HG03442 (cell line): Measurements from ENCODE around the gene EPHB3.

Source experiments
- ATAC-seq: cut with Tn5 transposase; IDR thresholded peaks from one replicate; pipeline ENCODE4 v1.9.1; 2021; ENCODE audit warnings: mild to moderate bottlenecking, moderate library complexity; ENCODE audit not compliant: unreplicated experiment

The EPHB3 gene

GRCh38 chr3:184561061-184561912, at the start of gene EPHB3:
TSS of gene EPHB3 (plus strand) at chr3:184561785. CDS start at chr3:184562236, 451 bp downstream.
- ATAC-seq, result peak; percentile 84

GRCh38 chr3:184512621-184513020, 49.0 kb upstream of the EPHB3 start:
- no peak for ATAC-seq

GRCh38 chr3:184513276-184514170, 48.1 kb upstream of the EPHB3 start:
- peak; percentile 71 for ATAC-seq

- no peak for ATAC-seq
Observed at GRCh38 chr3:184514171-184514490, 47.5 kb upstream of the EPHB3 start.

GRCh38 chr3:184523825-184524615, 37.6 kb upstream of the EPHB3 start:
- ATAC-seq, result no peak

- ATAC-seq, result no peak
Observed at GRCh38 chr3:184524981-184525336, 36.6 kb upstream of the EPHB3 start.

- no peak for ATAC-seq
Observed at GRCh38 chr3:184525337-184526087, 36.1 kb upstream of the EPHB3 start.

- no peak for ATAC-seq
Observed at GRCh38 chr3:184526088-184526433, 35.5 kb upstream of the EPHB3 start.

GRCh38 chr3:184531626-184532280, 29.8 kb upstream of the EPHB3 start:
- no peak for ATAC-seq

- ATAC-seq, result no peak
Observed at GRCh38 chr3:184532940-184533732, 28.4 kb upstream of the EPHB3 start.

- no peak for ATAC-seq
Observed at GRCh38 chr3:184537885-184538665, 23.5 kb upstream of the EPHB3 start.

GRCh38 chr3:184538666-184539431, 22.7 kb upstream of the EPHB3 start:
- no peak for ATAC-seq

GRCh38 chr3:184539801-184540435, 21.7 kb upstream of the EPHB3 start:
- ATAC-seq, result no peak

GRCh38 chr3:184540777-184541681, 20.6 kb upstream of the EPHB3 start:
- ATAC-seq, result no peak

GRCh38 chr3:184541886-184542562, 19.6 kb upstream of the EPHB3 start:
- ATAC-seq, result no peak

- no peak for ATAC-seq
Observed at GRCh38 chr3:184542577-184542976, 19.0 kb upstream of the EPHB3 start.
